Measurements from ENCODE around the gene ZBTB20.

ZBTB20 gene

DNA sequence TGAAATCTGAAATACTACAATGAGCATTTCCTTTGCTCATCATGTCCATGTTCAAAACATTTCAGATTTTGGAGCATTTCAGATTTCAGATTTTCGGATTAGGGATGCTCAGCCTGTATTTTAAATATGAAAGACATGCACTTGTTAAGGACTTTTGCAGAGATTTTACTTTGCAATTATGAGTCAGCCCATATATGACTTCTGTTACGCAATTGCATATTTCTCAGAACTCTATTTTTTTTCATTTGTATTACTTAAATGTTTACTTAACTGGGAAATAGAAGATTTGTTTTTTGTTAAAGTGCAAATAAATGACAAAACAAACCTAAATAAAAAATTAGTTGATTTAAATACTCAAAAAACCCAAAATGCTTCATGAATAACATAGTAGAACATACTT is 376.2 kb downstream of the ZBTB20 start:
- TF ChIP-seq SIN3A (IDR thresholded peaks at IDR 0.05; ENCODE audit: borderline replicate concordance, insufficient read depth, low read length) (no peak), POLR2AphosphoS5 (IDR thresholded peaks at IDR 0.05; ENCODE audit: low read depth, low read length) (no peak), FOXP2 (optimal IDR thresholded peaks at IDR 0.05; ENCODE audit: borderline replicate concordance, extremely low read depth, extremely low read length, insufficient read depth) (no peak), TAF1 (IDR thresholded peaks at IDR 0.05; ENCODE audit: borderline replicate concordance, insufficient read depth, low read length) (no peak)
- TF ChIP-seq, protein P1, sequence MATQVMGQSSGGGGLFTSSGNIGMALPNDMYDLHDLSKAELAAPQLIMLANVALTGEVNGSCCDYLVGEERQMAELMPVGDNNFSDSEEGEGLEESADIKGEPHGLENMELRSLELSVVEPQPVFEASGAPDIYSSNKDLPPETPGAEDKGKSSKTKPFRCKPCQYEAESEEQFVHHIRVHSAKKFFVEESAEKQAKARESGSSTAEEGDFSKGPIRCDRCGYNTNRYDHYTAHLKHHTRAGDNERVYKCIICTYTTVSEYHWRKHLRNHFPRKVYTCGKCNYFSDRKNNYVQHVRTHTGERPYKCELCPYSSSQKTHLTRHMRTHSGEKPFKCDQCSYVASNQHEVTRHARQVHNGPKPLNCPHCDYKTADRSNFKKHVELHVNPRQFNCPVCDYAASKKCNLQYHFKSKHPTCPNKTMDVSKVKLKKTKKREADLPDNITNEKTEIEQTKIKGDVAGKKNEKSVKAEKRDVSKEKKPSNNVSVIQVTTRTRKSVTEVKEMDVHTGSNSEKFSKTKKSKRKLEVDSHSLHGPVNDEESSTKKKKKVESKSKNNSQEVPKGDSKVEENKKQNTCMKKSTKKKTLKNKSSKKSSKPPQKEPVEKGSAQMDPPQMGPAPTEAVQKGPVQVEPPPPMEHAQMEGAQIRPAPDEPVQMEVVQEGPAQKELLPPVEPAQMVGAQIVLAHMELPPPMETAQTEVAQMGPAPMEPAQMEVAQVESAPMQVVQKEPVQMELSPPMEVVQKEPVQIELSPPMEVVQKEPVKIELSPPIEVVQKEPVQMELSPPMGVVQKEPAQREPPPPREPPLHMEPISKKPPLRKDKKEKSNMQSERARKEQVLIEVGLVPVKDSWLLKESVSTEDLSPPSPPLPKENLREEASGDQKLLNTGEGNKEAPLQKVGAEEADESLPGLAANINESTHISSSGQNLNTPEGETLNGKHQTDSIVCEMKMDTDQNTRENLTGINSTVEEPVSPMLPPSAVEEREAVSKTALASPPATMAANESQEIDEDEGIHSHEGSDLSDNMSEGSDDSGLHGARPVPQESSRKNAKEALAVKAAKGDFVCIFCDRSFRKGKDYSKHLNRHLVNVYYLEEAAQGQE (IDR thresholded peaks at IDR 0.05; ENCODE audit: insufficient read depth in 1 of 2, low read depth in 2 of 2, low read length in 2 of 2): no peak

DNA sequence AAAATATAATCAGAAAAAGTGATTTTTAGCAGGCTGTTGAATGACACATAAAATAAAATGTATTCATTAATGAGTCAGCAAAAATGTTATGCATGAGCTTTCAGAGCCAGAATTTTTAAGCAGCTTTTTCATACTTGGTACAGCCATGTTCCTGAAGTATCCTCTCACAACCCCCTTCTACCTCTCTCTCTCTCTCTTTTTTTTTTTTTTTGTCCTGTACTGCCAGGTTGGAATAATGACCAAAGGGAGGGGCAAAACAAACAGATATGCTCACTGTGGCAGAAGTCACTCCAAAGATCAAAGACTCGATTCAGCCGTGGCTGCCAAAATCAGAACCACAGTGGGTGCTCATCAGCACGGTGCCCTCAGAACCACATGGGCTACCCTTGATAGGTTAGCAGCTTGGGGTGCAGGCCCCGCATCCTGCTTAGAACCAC is 383.0 kb downstream of the ZBTB20 start:
- no peak for TF ChIP-seq SIN3A (IDR thresholded peaks at IDR 0.05; ENCODE audit: borderline replicate concordance, insufficient read depth, low read length)
- no peak for TF ChIP-seq TAF1 (IDR thresholded peaks at IDR 0.05; ENCODE audit: borderline replicate concordance, insufficient read depth, low read length)

DNA sequence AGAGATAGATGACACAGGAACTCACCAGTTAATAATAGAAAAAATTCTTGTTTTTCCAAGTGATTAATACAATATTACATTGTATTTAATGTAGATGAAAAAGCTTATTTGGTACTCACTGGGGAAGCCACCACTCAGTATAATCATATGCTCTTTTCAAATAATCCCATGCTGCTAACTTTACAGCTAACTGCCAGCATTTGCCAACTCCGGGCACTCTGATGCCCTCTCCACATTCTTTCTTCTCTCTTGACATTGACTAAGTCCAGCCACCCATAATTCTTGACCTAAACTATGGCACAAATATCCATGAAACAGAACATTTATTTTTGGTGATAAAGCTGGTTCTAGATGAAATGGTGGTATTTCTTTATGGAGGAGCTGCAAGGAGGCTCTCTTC is 384.9 kb downstream of the ZBTB20 start:
- TF ChIP-seq SIN3A (IDR thresholded peaks at IDR 0.05; ENCODE audit: borderline replicate concordance, insufficient read depth, low read length): no peak
- TF ChIP-seq, protein P1 (IDR thresholded peaks at IDR 0.05; ENCODE audit: insufficient read depth in 1 of 2, low read depth in 2 of 2, low read length in 2 of 2): no peak
- TF ChIP-seq TAF1 (IDR thresholded peaks at IDR 0.05; ENCODE audit: borderline replicate concordance, insufficient read depth, low read length): no peak
- no peak for TF ChIP-seq POLR2AphosphoS5 (IDR thresholded peaks at IDR 0.05; ENCODE audit: low read depth, low read length)

DNA sequence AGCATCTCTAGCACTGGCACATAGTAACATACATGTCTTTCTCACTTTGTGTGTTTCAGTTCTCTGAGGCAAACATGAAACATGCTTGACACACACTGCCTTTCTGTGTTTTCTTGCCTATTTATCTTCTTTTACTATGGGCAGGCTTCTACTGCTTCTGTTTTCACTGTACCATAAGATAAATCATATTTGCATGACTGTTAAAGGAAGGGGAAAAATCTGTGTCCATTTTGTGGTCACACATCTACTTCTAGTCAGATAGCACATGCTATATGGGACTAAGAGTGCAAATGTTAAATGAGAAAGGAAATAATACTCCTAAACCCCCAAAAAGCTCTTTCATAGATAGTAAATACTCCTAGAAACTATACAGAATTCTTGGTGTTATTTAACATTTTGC is 386.4 kb downstream of the ZBTB20 start:
- TF ChIP-seq POLR2AphosphoS5 (IDR thresholded peaks at IDR 0.05; ENCODE audit: low read depth, low read length): no peak
- no peak for TF ChIP-seq FOXP2 (optimal IDR thresholded peaks at IDR 0.05; ENCODE audit: borderline replicate concordance, extremely low read depth, extremely low read length, insufficient read depth)

DNA sequence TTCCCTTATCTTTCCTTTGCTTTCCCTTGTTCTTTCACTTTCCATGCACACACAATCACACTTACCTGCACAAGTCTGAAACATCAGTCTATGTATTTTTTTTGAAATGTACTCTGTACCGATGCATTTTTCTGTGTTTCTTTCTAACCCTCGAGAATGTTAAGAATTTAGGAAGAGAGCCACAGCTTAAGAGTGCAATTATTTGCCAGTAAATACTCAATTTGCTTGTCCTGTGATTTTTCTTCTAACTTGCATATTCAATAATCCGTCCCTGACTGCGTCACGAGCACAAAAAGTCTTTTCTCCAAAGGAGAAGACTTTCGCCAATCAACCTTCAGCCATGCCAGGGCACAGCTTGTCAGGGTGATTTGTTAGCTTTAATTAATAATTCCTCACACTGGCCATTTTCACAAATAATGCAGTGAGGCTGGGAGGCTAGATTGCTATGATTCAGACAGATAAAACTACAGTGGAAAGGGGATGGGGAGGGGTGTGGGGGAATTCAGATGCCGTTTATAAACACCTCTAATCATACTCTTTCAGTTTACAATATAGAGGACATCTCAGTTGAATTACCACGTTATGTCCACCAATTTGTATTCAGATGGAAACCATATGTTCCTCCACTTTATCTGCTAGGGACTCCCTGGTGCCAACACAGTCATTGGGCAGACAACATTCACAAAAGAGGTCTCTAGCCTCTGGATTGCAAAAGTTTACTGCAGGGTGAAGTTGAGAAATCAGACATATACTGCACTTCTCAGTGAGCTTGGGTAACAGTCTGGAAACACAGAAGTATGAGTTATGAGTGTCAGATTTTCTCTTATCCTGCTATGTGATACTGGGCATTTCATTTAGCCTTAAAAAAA is 388.0 kb downstream of the ZBTB20 start:
- TF ChIP-seq FOXP2 (optimal IDR thresholded peaks at IDR 0.05; ENCODE audit: borderline replicate concordance, extremely low read depth, extremely low read length, insufficient read depth) (no peak), TAF1 (IDR thresholded peaks at IDR 0.05; ENCODE audit: borderline replicate concordance, insufficient read depth, low read length) (no peak), SIN3A (IDR thresholded peaks at IDR 0.05; ENCODE audit: borderline replicate concordance, insufficient read depth, low read length) (no peak), POLR2AphosphoS5 (IDR thresholded peaks at IDR 0.05; ENCODE audit: low read depth, low read length) (no peak)
- TF ChIP-seq, protein P1 (IDR thresholded peaks at IDR 0.05; ENCODE audit: insufficient read depth in 1 of 2, low read depth in 2 of 2, low read length in 2 of 2): no peak

DNA sequence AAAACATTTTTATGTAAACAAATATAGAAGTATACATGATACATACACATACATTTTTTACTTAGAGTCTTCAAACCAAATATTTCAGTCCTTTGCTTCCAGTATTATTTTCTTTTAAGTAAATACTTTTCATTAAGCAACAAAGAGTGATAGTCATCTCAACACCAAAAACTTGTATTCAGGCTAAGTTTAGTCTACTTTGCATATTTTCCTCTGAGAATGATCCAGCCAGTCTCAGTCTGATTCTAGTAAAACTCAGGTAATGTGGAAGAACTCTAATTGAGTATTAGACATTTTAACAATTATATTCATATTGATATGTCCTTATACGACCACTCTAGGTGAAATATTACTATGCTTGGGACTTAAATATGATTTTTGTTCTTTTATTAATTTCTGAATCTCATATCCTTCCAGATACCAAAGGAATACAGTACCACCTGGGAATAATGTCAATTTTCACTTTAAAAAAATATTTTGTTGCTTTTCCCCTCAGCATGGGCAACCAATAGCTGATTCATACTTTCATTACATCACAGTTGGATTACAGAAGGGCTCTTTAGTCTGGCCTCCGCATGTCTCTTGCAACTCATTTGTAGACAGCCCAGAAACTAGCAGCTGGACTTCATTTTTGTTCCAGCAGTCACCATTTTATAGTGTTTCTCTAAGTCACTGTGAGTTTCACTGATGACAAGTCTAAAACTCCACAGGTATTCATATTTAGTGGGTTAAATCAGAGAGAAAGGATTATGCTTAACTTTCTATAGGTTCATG is 390.4 kb downstream of the ZBTB20 start:
- TF ChIP-seq POLR2AphosphoS5 (IDR thresholded peaks at IDR 0.05; ENCODE audit: low read depth, low read length): no peak
